ENCODE results near the gene MAD1L1. TPM values are rescaled to one million over a fixed set of nuclear protein-coding genes. Genes with fewer than 3 reads are reported as not detected.
A peak's percentile ranks its signal among the peaks of the same experiment; 100 is the strongest.
"Not testable (repeated sequence)": the region's sequence is repeated elsewhere in the genome, so short reads cannot be mapped to it uniquely, and the experiment has no call there.

The MAD1L1 gene
- polyA plus RNA-seq, 3 donors from 2014 or later = 85.0 to 166 (median 97.0) TPM

GRCh38 chr7:1889556-1890181 lies 343.1 kb downstream of the MAD1L1 start:
- Mint-ChIP-seq H3K27ac (peak overlapping the region in 4 of 6 donors; percentile 39 to 71 (median 56)), H3K4me1 (peaks cover 20 to 37% of the 10 kb centered on the region in 2 donors), H3K9me3 (no peaks in the 10 kb centered on the region), H3K36me3 (peaks cover 0 to 21% (median 9%) of the 10 kb centered on the region in 3 donors), H3K4me3 (peak overlapping the region in 1 of 5 donors; percentile 29), H3K27me3 (ENCODE audit: low read depth in 3 of 3) (no peaks in the 10 kb centered on the region)
- DNase-seq = peak in 2 of 3 donors; percentile 27 to 39

GRCh38 chr7:1889091-1889490 lies 343.7 kb downstream of the MAD1L1 start:
- Mint-ChIP-seq H3K27me3 (ENCODE audit: low read depth in 3 of 3) (no peaks in the 10 kb centered on the region), H3K9me3 (no peaks in the 10 kb centered on the region), H3K4me3 (no peak overlapping the region), H3K4me1 (peaks cover 20 to 37% of the 10 kb centered on the region in 2 donors), H3K36me3 (peaks cover 0 to 21% (median 9%) of the 10 kb centered on the region in 3 donors), H3K27ac (peak overlapping the region in 1 of 6 donors; percentile 20)
- DNase-seq = no peak

GRCh38 chr7:1888425-1888824 lies 344.3 kb downstream of the MAD1L1 start:
- Mint-ChIP-seq H3K4me3 (no peak overlapping the region), H3K9me3 (no peaks in the 10 kb centered on the region), H3K27ac (peak overlapping the region in 1 of 6 donors; percentile 30), H3K36me3 (peaks cover 0 to 18% (median 9%) of the 10 kb centered on the region in 3 donors), H3K27me3 (ENCODE audit: low read depth in 3 of 3) (no peaks in the 10 kb centered on the region), H3K4me1 (peaks cover 22 to 37% of the 10 kb centered on the region in 2 donors)
- no peak for DNase-seq

GRCh38 chr7:1887251-1887650 lies 345.5 kb downstream of the MAD1L1 start:
- Mint-ChIP-seq H3K27ac (peak overlapping the region in 1 of 6 donors; percentile 35), H3K4me1 (peaks cover 33 to 46% of the 10 kb centered on the region in 2 donors)

GRCh38 chr7:1886361-1887064 lies 346.2 kb downstream of the MAD1L1 start:
- Mint-ChIP-seq H3K4me1 (peaks cover 35 to 49% of the 10 kb centered on the region in 2 donors), H3K9me3 (no peaks in the 10 kb centered on the region), H3K27me3 (ENCODE audit: low read depth in 3 of 3) (no peaks in the 10 kb centered on the region), H3K4me3 (no peak overlapping the region), H3K27ac (no peak overlapping the region), H3K36me3 (peaks cover 0 to 15% (median 9%) of the 10 kb centered on the region in 3 donors)
- DNase-seq = no peak

More at GRCh38 chr7:1887251-1887650, 345.5 kb downstream of the MAD1L1 start:
- Mint-ChIP-seq H3K27me3 (ENCODE audit: low read depth in 3 of 3) (no peaks in the 10 kb centered on the region), H3K9me3 (no peaks in the 10 kb centered on the region), H3K36me3 (peaks cover 0 to 18% (median 9%) of the 10 kb centered on the region in 3 donors), H3K4me3 (no peak overlapping the region)
- no peak for DNase-seq

GRCh38 chr7:1885465-1886226 lies 347.1 kb downstream of the MAD1L1 start:
- Mint-ChIP-seq H3K36me3 (peaks cover 0 to 15% (median 9%) of the 10 kb centered on the region in 3 donors), H3K27ac (no peak overlapping the region), H3K9me3 (no peaks in the 10 kb centered on the region), H3K4me1 (peaks cover 40 to 51% of the 10 kb centered on the region in 2 donors), H3K27me3 (ENCODE audit: low read depth in 3 of 3) (no peaks in the 10 kb centered on the region), H3K4me3 (no peak overlapping the region)
- DNase-seq = no peak

GRCh38 chr7:1884583-1885350 lies 348.0 kb downstream of the MAD1L1 start:
- DNase-seq = no peak
- H3K27me3 Mint-ChIP-seq (ENCODE audit: low read depth in 3 of 3) = no peaks in the 10 kb centered on the region
- peaks cover 0 to 15% (median 9%) of the 10 kb centered on the region in 3 donors for H3K36me3 Mint-ChIP-seq
- H3K27ac Mint-ChIP-seq = peak overlapping the region in 1 of 6 donors; percentile 50
- H3K9me3 Mint-ChIP-seq = no peaks in the 10 kb centered on the region
- peaks cover 32 to 42% of the 10 kb centered on the region in 2 donors for H3K4me1 Mint-ChIP-seq
- no peak overlapping the region for H3K4me3 Mint-ChIP-seq

- no peak overlapping the region for H3K4me3 Mint-ChIP-seq
- DNase-seq = no peak
- peaks cover 26 to 37% of the 10 kb centered on the region in 2 donors for H3K4me1 Mint-ChIP-seq
- H3K27ac Mint-ChIP-seq = no peak overlapping the region
- H3K36me3 Mint-ChIP-seq = peaks cover 0 to 15% (median 9%) of the 10 kb centered on the region in 3 donors
- no peaks in the 10 kb centered on the region for H3K27me3 Mint-ChIP-seq (ENCODE audit: low read depth in 3 of 3)
- peaks cover 0 to 1% (median 0%) of the 10 kb centered on the region in 6 donors for H3K9me3 Mint-ChIP-seq
Observed at GRCh38 chr7:1883834-1884582, 348.7 kb downstream of the MAD1L1 start.

GRCh38 chr7:1883031-1883761 lies 349.5 kb downstream of the MAD1L1 start:
- Mint-ChIP-seq H3K9me3 (peaks cover 0 to 5% (median 2%) of the 10 kb centered on the region in 6 donors), H3K4me1 (peaks cover 26 to 31% of the 10 kb centered on the region in 2 donors), H3K27ac (peak overlapping the region in 5 of 6 donors; percentile 52 to 67 (median 58)), H3K4me3 (peak overlapping the region in 1 of 5 donors; percentile 25), H3K27me3 (ENCODE audit: low read depth in 3 of 3) (no peaks in the 10 kb centered on the region), H3K36me3 (peaks cover 0 to 11% (median 10%) of the 10 kb centered on the region in 3 donors)
- no peak for DNase-seq

- no peak for DNase-seq
- H3K27me3 Mint-ChIP-seq (ENCODE audit: low read depth in 3 of 3) = no peaks in the 10 kb centered on the region
- H3K27ac Mint-ChIP-seq = peak overlapping the region in 2 of 6 donors; percentile 23 to 73
- H3K36me3 Mint-ChIP-seq = peaks cover 0 to 7% (median 6%) of the 10 kb centered on the region in 3 donors
- peaks cover 26 to 28% of the 10 kb centered on the region in 2 donors for H3K4me1 Mint-ChIP-seq
- H3K4me3 Mint-ChIP-seq = peak overlapping the region in 1 of 5 donors; percentile 35
- H3K9me3 Mint-ChIP-seq = peaks cover 0 to 7% (median 3%) of the 10 kb centered on the region in 6 donors
Observed at GRCh38 chr7:1882451-1882850, 350.3 kb downstream of the MAD1L1 start.

GRCh38 chr7:1881946-1882345 lies 350.8 kb downstream of the MAD1L1 start:
- H3K4me3 Mint-ChIP-seq = peak overlapping the region in 1 of 5 donors; percentile 7
- H3K27me3 Mint-ChIP-seq (ENCODE audit: low read depth in 3 of 3) = no peaks in the 10 kb centered on the region
- H3K9me3 Mint-ChIP-seq = peaks cover 0 to 7% (median 3%) of the 10 kb centered on the region in 6 donors
- H3K4me1 Mint-ChIP-seq = peaks cover 26 to 27% of the 10 kb centered on the region in 2 donors
- peaks cover 0 to 6% (median 4%) of the 10 kb centered on the region in 3 donors for H3K36me3 Mint-ChIP-seq
- peak overlapping the region in 1 of 6 donors; percentile 30 for H3K27ac Mint-ChIP-seq
- no peak for DNase-seq

GRCh38 chr7:1876641-1877040 lies 356.1 kb downstream of the MAD1L1 start:
- not testable (repeated sequence) for H3K27me3 Mint-ChIP-seq (ENCODE audit: low read depth in 3 of 3); H3K9me3 Mint-ChIP-seq; H3K4me3 Mint-ChIP-seq; H3K27ac Mint-ChIP-seq; H3K36me3 Mint-ChIP-seq; DNase-seq
- H3K4me1 Mint-ChIP-seq = peaks cover 13 to 22% of the 10 kb centered on the region in 2 donors
